MM.1S (cell line): ENCODE data around the gene PCLO.

Source experiments
- CTCF ChIP-seq: fragments of 300-600 bp; sonication (generic); IDR thresholded peaks from 2 replicates; pipeline ENCODE4 v1.5.1; 2016; ENCODE audit warnings: antibody characterized with exemption, low read length, mixed read lengths
- EZH2 ChIP-seq: fragments of 300-600 bp; sonication (generic); optimal IDR thresholded peaks from 2 replicates; pipeline ENCODE3; 2017; ENCODE audit warnings: low read depth, mild to moderate bottlenecking, antibody characterized with exemption, low read length, mixed read lengths
- EZH2phosphoT487 ChIP-seq: fragments of 300-600 bp; sonication (generic); IDR thresholded peaks from 2 replicates; pipeline ENCODE4 v1.6.1; 2018; ENCODE audit warnings: antibody characterized with exemption, low read length

- TF ChIP-seq CTCF (no peak), EZH2 (no peak), EZH2phosphoT487 (no peak)
Observed at GRCh38 chr7:83054472-83054871, 108.2 kb downstream of the PCLO start.
